Transverse colon (tissue), 4 donors: ENCODE data around the gene TNFRSF11A.

Experiments
- EP300 ChIP-seq: sonication (generic); formaldehyde crosslinking; IDR thresholded peaks from one replicate; pipeline ENCODE4 v1.6.1; 2017; ENCODE audit warnings: antibody characterized with exemption, low read depth
- POLR2A ChIP-seq: fragments of 450-650 bp; IDR thresholded peaks from one replicate; pipeline ENCODE4 v1.6.1; 2016; ENCODE audit warnings: antibody characterized with exemption, mild to moderate bottlenecking, moderate library complexity
- POLR2AphosphoS5 ChIP-seq, 3 donors: sonication (generic); formaldehyde crosslinking; IDR thresholded peaks; one replicate each; pipeline ENCODE4 v1.6.1; 2016; ENCODE audit warnings: antibody characterized with exemption in 3 of 3
- TF ChIP-seq, protein P1 (sequence below), 5 experiments: fragments of 200-600 bp in 3 of 5; fragments of 450-650 bp in 2 of 5; sonication (generic) in 3 of 5; IDR thresholded peaks; 1 replicate in 2 of 5; 2 replicates in 3 of 5; pipeline ENCODE4 v1.5.1; 2016 to 2017; ENCODE audit warnings: antibody characterized with exemption in 5 of 5, inconsistent platforms in 3 of 5, mild to moderate bottlenecking in 2 of 5, moderate library complexity in 1 of 5

DNA sequence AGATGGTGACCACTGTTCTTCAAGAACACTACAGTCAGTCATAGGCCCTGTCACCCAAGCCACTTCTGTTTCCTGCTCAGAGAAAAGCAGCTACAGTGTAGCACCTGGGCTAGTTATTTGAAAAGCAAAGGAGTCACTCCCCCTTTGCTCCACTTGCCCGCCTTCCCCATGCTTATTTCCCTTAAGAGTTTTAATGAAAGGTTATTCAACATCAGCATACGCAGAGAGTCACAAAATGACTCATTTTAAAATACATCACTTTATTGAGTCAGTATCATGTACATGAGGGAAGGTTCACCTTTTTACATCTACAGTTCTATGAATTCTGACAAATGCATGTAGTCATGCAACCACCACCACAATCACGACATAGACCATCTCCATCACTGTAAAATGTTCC, 71.3 kb downstream of the TNFRSF11A start:
- TF ChIP-seq, protein P1, sequence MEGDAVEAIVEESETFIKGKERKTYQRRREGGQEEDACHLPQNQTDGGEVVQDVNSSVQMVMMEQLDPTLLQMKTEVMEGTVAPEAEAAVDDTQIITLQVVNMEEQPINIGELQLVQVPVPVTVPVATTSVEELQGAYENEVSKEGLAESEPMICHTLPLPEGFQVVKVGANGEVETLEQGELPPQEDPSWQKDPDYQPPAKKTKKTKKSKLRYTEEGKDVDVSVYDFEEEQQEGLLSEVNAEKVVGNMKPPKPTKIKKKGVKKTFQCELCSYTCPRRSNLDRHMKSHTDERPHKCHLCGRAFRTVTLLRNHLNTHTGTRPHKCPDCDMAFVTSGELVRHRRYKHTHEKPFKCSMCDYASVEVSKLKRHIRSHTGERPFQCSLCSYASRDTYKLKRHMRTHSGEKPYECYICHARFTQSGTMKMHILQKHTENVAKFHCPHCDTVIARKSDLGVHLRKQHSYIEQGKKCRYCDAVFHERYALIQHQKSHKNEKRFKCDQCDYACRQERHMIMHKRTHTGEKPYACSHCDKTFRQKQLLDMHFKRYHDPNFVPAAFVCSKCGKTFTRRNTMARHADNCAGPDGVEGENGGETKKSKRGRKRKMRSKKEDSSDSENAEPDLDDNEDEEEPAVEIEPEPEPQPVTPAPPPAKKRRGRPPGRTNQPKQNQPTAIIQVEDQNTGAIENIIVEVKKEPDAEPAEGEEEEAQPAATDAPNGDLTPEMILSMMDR (IDR thresholded peaks at IDR 0.05) = no peak
- TF ChIP-seq EP300 (no peak), POLR2A (no peak), POLR2AphosphoS5 (IDR thresholded peaks at IDR 0.05) (no peak)
